Neural crest cell (in vitro differentiated cells): ENCODE data around the gene LCN10. TPM values are rescaled to one million over a fixed set of nuclear protein-coding genes. Genes with fewer than 3 reads are reported as not detected.
A peak's percentile ranks its signal among the peaks of the same experiment; 100 is the strongest.

Experiments used
- DNase-seq: peaks from one replicate; pipeline ENCODE4 v3.0.0; 2021; ENCODE audit warnings: low read depth, mixed read lengths, low spot score
- H3K27ac Mint-ChIP-seq: one replicate; pipeline ENCODE4 v1.8.0; 2021; ENCODE audit warnings: mild to moderate bottlenecking, mixed read lengths; ENCODE audit not compliant: unreplicated experiment
- H3K27me3 Mint-ChIP-seq: 2 replicates; pipeline ENCODE4 v1.8.0; 2021; ENCODE audit warnings: low read depth, mild to moderate bottlenecking, mixed read lengths
- H3K36me3 Mint-ChIP-seq: 2 replicates; pipeline ENCODE4 v1.8.0; 2021; ENCODE audit warnings: low read depth, mild to moderate bottlenecking, mixed read lengths
- H3K4me1 Mint-ChIP-seq: 2 replicates; pipeline ENCODE4 v1.8.0; 2021; ENCODE audit warnings: mixed read lengths
- H3K4me3 Mint-ChIP-seq: one replicate; pipeline ENCODE4 v1.8.0; 2021; ENCODE audit warnings: mild to moderate bottlenecking, mixed read lengths
- H3K9me3 Mint-ChIP-seq: 2 replicates; pipeline ENCODE4 v1.8.0; 2021; ENCODE audit warnings: mixed read lengths
- CTCF ChIP-seq: fragments of 200-600 bp; sonication (generic); conservative IDR thresholded peaks from 2 replicates; pipeline ENCODE4 v1.5.0; 2021; ENCODE audit warnings: antibody characterized with exemption, mild to moderate bottlenecking
- total RNA-seq: library from RNA; stranded (reverse); gene quantifications from 2 replicates; pipeline ENCODE4 v1.2.1, GENCODE V29; 2021

LCN10 gene
- total RNA-seq, 1 donor from 2014 or later = not detected

DNA sequence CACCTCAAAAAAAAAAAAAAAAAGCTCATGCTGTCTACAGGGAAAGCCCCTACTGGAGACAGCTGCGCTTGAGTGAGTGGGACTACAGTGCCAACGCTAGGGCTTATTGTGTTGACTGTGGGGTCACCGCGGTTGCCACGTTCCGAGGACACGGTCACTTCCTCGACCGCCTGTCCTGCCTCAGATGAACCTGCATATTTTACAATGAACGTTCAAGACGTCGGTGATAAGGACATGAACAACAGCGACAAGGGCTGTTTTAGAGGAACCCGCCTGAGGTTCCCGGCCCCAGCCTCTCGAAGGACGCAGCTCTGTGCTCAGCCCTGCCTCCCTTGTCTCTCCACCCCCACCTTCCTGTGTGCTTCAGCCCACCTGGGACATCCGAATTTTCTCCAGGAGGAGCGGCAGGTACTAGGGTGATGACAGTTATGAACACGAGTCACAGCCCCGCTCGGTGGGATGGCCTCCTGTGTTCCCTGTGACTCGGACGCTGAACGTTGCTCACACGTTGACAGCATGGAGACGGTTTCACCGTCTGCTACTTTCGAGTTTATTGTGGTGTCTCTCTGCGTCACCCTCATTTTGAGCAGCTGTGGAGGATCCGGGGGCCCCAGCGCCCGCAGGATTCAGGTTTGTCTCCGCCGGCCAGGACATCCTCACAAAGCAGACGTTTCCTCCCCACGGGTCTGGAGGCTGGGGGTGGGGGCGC lies 41.6 kb downstream of the LCN10 start:
- Mint-ChIP-seq H3K4me1 (peaks cover 16% of the 10 kb centered on the region), H3K36me3 (no peaks in the 10 kb centered on the region), H3K4me3 (no peak overlapping the region), H3K27me3 (peaks cover 8% of the 10 kb centered on the region), H3K9me3 (no peaks in the 10 kb centered on the region), H3K27ac (no peak overlapping the region)
- no peak for DNase-seq
- TF ChIP-seq CTCF = no peak

DNA sequence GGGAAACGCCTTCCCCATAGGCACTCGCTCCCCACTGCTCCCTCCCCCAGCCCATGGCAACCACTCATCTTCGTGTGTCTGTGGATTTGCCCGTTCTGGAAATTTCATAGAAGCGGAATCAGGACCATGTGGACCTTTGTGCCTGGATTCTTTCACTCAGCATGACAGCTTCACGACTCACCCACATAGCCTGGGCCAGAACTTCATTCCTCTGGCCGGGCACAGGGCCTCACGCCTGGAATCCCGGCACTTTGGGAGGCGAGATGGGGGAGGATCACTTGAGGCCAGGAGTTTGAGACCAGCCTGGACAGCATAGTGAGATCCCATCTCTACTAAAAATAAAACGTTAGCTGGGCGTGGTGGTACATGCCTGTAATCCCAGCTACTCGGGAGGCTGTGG lies 42.4 kb downstream of the LCN10 start:
- H3K4me1 Mint-ChIP-seq = peaks cover 16% of the 10 kb centered on the region
- no peaks in the 10 kb centered on the region for H3K9me3 Mint-ChIP-seq
- no peak for TF ChIP-seq CTCF
- no peak for DNase-seq
- H3K4me3 Mint-ChIP-seq = no peak overlapping the region
- no peak overlapping the region for H3K27ac Mint-ChIP-seq
- peaks cover 5% of the 10 kb centered on the region for H3K27me3 Mint-ChIP-seq
- no peaks in the 10 kb centered on the region for H3K36me3 Mint-ChIP-seq

DNA sequence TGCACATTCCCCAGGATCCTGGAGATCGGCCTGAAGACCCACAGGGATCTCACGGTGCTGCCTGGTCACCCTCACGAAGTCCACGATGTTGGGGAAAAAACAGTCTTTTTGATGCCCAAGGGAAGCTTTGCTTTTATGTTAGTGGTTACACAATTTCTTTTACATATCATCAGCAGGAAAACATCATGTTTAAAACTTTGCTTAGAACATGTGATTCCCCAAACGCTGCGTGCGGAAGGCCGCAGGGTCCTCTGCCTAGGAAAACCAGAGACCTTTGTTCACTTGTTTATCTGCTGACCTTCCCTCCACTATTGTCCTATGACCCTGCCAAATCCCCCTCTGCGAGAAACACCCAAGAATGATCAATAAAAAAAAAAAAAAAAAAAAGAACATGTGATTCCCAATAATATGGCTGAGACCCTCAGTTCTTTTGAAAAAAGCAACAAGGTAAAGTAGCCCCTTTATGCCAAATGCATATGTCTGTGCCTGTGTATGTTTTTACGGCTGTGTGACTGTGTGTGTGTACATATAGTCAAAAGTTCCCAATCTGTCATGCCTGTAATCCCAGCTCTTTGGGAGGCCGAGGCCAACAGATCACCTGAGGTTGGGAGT lies 44.0 kb downstream of the LCN10 start:
- Mint-ChIP-seq H3K4me3 (no peak overlapping the region), H3K4me1 (peaks cover 16% of the 10 kb centered on the region), H3K36me3 (no peaks in the 10 kb centered on the region), H3K9me3 (no peaks in the 10 kb centered on the region), H3K27ac (no peak overlapping the region), H3K27me3 (peaks cover 5% of the 10 kb centered on the region)
- DNase-seq = no peak
- no peak for TF ChIP-seq CTCF

- Mint-ChIP-seq H3K27me3 (peaks cover 7% of the 10 kb centered on the region), H3K4me3 (no peak overlapping the region), H3K36me3 (no peaks in the 10 kb centered on the region), H3K9me3 (no peaks in the 10 kb centered on the region), H3K4me1 (peaks cover 21% of the 10 kb centered on the region), H3K27ac (no peak overlapping the region)
- TF ChIP-seq CTCF = no peak
- no peak for DNase-seq
Observed at GRCh38 chr9:136697821-136698526, 44.8 kb downstream of the LCN10 start.

- Mint-ChIP-seq H3K36me3 (no peaks in the 10 kb centered on the region), H3K27me3 (peaks cover 8% of the 10 kb centered on the region), H3K27ac (peak overlapping the region; percentile 86), H3K4me3 (peak overlapping the region; percentile 55), H3K9me3 (no peaks in the 10 kb centered on the region), H3K4me1 (peaks cover 23% of the 10 kb centered on the region)
- DNase-seq = no peak
- no peak for TF ChIP-seq CTCF
Observed at GRCh38 chr9:136697146-136697820, 45.5 kb downstream of the LCN10 start.
